ENCODE data around the gene SLC31A1. TPM values are rescaled to one million over a fixed set of nuclear protein-coding genes. Genes with fewer than 3 reads are reported as not detected.
"Not testable (repeated sequence)": the region's sequence is repeated elsewhere in the genome, so short reads cannot be mapped to it uniquely, and the experiment has no call there.

SLC31A1 gene
- polyA plus RNA-seq, 1 donor: 7.4 TPM

DNA sequence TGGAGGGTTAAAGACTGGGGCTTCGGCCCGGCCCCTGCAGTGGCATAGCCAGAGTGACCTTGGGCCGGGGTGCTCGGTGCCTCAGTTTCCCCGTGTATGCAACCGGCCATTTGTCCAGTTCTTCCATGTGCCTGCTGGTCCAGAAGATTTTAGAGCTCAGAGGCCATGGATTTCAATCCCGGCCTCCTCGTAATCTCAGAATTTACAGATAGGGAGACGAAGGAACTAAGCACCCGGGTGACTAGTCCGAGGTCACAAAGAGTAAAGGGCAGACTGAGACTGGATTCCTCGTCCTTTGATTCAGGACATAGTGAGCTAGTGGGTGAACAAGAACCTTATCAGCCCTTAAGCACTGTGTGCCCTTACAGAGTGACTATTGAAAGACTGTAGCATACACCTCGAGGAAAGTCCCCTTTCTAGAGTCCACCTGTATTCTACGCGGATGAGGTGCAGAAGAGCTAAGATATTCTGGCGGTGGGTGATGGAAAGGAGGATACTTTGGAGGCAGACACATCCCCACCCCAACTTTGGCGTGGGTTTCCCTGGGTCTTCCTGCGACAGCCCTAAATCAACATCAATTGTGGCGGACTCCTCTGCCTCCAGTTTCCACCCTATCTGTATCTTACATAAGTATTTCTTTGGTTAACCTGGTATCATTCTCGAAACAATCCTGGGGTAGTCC, 597 bp downstream of the SLC31A1 start:
- no peak for DNase-seq

- no peak for DNase-seq
These were observed 1.1 kb downstream of the SLC31A1 start for GRCh38 chr9:113222482-113222841.

- DNase-seq: no peak
These were observed 2.6 kb downstream of the SLC31A1 start for GRCh38 chr9:113223963-113224362.

DNA sequence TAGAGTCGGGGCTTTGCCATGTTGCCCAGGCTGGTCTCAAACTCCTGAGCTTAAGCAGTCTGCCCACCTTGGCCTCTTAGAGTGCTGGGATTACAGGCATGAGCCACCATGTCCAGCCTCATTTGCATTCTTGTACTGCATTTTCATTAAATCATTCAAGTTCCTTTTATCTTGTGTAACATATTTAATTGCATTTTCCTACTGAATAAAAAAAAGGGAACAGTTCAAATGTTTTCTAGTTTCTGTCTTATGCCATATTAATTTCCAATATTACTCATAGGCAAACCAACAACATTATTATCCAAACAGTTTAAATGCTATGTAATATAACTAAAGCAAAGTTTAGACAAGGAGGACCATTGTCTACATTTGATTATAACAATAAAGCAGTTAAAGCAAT, 6.1 kb downstream of the SLC31A1 start:
- no peak for DNase-seq

- DNase-seq: no peak
These were observed 6.9 kb downstream of the SLC31A1 start for GRCh38 chr9:113228130-113228665.

DNA sequence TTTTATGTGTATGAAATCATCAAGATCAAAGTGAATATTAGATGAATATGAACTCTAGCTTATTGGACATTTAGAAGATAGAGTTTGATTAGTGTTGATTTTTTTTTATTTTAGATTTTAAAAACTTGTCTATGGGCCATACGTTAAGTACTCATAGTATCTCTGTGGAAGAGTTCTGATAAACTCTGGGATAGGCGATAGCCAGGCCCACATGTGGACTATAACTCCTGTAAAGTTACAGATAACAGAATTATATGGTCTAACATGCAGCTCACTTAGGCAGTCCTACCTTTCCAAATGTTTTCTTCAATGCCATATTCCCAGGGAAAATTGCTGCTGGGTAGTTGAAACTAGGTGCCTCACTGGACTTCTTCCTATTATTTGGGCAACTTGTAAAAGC, 10.4 kb downstream of the SLC31A1 start:
- DNase-seq: no peak

GRCh38 chr9:113235701-113236255, 14.4 kb downstream of the SLC31A1 start:
- DNase-seq: not testable (repeated sequence)

GRCh38 chr9:113237026-113237425, 15.7 kb downstream of the SLC31A1 start:
- no peak for DNase-seq

DNA sequence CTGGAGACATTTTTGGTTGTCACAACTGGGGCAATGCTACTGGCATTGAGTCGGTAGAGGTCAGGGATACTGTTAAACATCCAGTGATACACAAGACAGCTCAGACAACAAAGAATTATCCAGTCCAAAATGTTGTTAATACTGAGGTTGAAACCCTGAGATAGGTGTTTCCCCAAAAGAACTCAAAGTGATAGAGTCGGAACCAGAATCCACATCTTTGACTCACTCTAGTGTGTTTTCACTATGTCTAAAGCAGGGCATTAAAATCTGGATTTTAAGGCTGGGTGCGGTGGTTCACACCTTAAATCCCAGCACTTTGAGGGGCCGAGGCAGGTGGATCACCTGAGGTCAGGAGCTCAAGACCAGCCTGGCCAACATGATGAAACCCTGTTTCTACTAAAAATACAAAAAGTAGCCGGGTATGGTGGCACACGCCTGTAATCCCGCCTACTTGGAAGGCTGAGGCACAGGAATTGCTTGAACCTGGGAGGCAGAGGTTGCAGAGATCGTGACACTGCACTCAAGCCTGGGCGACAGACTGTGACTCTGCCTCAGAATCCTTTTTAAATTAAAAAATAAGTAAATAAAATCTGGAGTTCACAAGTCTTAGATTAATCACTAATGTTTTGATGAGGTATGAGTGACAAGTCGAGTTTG, 17.0 kb downstream of the SLC31A1 start:
- no peak for DNase-seq

DNA sequence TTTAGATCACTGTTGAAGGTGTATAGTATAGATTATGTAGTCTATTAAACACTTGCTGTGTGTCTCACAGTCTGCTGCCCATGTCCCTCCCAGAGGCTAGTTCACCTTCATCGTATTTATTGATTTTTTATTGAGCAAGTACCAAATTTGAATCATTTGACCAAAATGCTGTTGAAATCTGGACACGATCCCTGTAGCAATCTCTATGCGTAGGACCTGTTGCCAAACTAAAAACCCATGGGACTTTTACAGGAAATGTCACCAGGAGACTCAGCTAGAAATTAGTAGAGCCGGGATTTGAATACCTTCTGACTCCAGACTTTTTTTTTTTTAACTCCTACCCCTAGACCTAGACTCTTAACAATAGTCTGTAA, 17.5 kb downstream of the SLC31A1 start:
- no peak for DNase-seq

- DNase-seq: no peak
These were observed 19.8 kb downstream of the SLC31A1 start for GRCh38 chr9:113241161-113241560.

DNA sequence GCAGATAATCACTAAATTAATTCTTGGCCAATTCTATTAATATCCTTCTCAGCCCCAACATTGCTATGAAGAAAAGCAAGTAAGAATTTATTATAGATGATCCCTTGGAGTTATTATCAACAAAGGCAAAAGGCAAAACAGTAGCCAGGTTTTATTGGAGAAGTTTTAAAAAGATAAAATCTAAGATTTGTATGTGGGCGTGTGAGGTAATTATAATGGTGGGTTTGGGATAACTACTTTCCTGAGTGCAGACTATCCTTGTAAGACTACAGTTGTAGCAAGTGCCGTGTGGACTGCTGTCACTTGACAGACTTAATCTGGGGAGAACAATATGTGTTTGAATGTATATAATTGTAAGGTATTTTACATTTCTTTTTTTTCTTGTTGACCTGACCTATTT, 23.2 kb downstream of the SLC31A1 start:
- DNase-seq: no peak

GRCh38 chr9:113245894-113246293, 24.6 kb downstream of the SLC31A1 start:
- DNase-seq: no peak

- DNase-seq: no peak
These were observed 25.6 kb downstream of the SLC31A1 start for GRCh38 chr9:113246928-113247327.

DNA sequence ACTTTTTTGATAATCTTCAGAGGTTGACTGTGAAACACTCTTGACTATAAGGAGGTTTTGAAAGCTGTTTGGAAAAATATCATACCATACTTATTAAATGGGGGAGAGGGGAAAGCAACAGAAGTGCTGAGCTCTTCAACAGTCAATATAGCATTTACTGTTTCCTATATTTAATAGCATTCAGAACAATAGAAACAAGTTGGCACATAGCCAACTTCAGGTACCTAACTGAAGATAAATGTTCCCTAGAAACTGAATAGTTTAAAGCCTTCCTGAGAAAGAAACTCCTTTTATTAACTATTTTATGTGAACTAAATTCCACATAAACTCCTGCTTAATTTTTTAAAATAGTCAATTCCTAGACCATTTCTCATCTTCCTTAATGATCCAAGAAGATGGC, 26.3 kb downstream of the SLC31A1 start:
- no peak for DNase-seq

DNA sequence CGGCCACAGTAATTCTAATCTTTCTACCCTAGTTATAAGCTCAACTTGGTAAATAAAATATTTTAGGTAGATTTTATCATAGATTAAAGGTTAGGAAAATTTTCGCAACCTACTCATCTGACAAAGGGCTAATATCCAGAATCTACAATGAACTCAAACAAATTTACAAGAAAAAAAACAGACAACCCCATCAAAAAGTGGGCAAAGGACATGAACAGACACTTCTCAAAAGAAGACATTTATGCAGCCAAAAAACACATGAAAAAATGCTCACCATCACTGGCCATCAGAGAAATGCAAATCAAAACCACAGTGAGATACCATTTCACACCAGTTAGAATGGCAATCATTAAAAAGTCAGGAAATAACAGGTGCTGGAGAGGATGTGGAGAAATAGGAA, 28.3 kb downstream of the SLC31A1 start:
- DNase-seq: not testable (repeated sequence)

DNA sequence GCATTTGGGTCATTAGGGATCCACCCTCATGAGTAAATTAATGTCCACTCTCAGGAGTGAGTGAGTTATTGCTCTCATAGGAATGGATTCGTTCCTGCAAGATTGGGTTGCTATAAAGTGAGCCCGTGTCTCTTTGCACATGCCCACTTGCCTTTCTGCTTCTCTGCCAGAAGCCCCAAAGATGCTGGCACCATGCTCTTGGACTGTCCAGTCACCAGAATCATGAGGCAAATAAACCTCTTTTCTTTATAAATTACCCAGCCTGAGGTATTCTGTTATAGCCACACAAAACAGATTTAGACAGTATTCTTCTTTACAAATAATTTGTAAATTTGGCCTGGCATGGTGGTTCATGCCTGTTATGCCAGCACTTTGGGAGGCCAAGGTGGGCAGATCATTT, 29.5 kb downstream of the SLC31A1 start:
- no peak for DNase-seq

DNA sequence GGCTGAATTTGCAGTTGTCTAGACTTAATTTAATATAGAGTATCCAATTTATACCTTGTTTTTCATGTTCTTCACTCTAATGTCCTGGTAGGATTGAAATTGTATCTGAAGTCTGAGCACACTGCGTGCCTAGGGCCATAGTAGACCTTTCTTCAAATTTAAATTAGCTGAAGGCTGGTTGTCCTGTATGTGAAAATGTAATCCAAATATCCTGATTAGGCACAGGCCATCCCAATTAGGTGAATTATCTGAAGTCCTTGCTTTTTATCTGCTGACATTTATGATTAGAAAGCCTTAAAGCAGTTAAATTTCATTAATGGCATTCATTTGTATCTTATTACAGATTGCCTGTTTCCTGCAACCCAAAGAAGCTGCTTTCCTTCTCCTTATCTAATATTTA, 33.6 kb downstream of the SLC31A1 start:
- no peak for DNase-seq

DNA sequence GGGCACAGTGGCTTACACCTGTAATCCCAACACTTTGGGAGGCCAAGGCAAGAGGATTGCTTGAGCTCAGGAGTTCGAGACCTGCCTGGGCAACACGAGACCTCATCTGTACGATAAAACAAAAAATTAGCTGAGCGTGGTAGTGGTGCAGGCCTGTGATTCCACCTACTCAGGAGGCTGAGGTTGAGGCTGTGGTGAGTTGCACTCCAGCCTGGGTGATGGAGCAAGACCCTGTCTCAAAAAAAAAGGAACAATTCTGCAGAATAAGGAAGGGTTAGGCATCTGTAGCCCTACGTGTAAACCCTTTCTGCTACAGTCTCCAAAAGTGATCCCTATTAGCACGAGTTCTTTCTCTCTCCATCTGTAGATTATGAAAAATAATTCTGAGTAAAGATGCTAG, 34.1 kb downstream of the SLC31A1 start:
- DNase-seq: no peak

GRCh38 chr9:113257863-113258262, 36.5 kb downstream of the SLC31A1 start:
- no peak for DNase-seq

- DNase-seq: no peak
These were observed 36.9 kb downstream of the SLC31A1 start for GRCh38 chr9:113258282-113258681.

DNA sequence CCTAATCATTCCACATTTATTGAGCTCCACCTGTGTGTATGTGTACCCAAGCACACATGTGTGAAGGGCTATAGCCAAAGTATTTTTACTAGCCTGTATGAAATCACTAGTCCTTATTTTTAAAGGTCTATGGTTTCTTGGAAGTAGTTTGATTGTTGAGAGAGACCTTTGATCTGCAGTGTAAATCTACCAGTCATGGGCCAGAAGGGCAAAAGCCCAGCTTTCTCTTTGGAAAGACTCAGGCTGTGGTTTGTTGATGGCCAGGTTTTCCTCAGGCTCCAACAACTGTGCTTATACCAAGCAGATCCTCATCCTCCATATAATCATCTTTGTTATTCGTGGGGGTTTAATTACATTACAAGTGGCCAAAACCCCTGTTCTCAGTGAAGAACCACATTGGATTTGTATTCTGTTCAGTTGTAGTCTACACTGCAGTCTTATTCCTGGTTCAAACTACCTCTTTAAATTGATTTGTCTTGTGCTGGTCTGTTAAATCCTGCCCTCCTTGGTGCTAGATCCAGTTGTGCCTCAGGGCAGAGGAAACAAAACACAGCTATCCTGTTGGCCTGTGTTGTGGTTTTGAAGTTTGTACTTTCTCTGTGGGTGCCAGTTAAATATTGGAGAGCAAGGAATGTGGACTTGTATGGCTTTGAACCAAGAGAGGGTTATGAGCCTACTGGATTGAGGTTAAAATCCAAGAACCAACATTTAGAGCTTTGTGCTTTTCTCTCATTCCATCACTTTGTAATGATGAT, 40.8 kb downstream of the SLC31A1 start:
- DNase-seq: no peak

- DNase-seq: no peak
These were observed 44.8 kb downstream of the SLC31A1 start for GRCh38 chr9:113266174-113266573.
